ENCODE results near the gene LRRC36.
"Not testable (repeated sequence)": the region's sequence is repeated elsewhere in the genome, so short reads cannot be mapped to it uniquely, and the experiment has no call there.

Gene LRRC36

DNA sequence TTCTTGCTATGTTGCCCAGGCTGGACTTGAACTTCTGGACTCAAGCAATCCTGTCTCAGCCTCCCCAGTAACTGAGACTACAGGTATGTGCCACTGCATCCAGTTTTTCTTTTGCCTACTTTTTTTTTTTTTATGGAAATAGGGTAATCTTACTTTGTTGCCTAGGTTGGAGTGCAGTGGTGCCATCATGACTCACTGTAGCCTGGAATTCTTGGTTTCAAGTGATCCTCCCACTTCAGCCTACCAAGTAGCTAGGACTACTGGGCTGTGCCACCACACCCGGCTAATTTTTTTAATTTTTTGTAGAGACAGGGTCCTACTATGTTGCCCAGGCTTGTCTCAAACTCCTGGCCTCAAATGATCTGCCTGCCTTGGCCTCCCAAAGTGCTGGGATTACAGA, 10.0 kb downstream of the LRRC36 start:
- DNase-seq (ENCODE audit: low read depth, low spot score), result no peak
- H3K27ac ChIP-seq, result no peak overlapping the region

DNA sequence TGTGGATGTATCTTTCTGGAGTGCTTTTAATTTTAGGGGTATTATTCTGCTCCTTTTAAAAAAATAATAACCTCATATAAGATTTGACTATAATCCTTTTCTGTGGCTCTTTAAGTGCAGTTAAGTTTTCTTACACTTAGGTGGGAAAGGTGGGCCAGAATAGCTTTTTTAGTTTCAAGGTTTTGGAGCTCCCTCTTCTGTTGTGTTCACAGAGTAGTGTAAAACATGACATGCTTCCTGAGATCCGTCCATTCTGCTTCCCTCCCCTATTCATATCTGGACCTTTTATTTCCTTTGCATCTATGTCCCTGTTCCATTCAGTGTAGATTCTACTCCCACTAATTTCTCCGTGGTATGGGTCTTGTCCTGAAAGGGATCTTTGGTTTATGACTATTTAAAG, 12.8 kb downstream of the LRRC36 start:
- no peak for DNase-seq (ENCODE audit: low read depth, low spot score)

DNA sequence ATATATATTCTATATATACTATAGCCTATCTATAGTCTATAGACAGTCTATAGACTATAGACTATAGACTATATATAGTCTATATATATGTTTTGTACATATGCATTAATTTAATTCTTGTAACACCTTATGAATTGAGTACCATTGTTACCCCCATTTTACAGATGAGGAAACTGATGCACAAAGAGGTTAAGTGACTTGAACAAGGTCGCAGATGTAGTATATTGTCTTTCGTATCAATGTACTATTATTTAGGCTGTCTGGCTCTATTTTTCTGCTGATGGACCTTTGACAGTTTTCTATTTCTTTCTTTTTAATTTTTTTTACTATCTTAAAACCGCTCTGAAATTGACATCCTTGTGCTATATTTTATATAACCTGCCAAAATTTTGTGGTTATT, 14.6 kb downstream of the LRRC36 start:
- DNase-seq (ENCODE audit: low read depth, low spot score), result no peak
- H3K27ac ChIP-seq, result no peak overlapping the region

More for the DNA sequence above, 12.8 kb downstream of the LRRC36 start:
- no peak overlapping the region for H3K27ac ChIP-seq

DNA sequence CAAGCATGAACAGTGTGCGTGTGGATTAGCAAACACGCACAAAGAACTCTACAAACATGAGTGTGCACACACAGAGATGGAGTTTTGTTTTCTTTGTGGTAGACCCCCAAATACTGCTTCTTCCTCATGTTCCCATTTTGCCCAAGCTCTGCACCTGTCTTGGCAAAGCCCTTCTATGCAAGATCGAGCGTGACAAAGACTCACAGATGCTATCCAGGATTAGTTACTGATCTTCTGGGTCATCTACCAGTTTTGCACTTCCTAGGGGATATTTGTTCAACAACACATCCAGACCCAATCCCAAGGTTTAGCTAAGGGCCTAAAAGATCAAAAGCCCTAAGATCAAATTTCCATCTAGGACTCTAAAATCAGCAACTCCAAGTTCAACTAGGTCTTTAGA, 16.0 kb downstream of the LRRC36 start:
- no peak overlapping the region for H3K27ac ChIP-seq
- no peak for DNase-seq (ENCODE audit: low read depth, low spot score)

DNA sequence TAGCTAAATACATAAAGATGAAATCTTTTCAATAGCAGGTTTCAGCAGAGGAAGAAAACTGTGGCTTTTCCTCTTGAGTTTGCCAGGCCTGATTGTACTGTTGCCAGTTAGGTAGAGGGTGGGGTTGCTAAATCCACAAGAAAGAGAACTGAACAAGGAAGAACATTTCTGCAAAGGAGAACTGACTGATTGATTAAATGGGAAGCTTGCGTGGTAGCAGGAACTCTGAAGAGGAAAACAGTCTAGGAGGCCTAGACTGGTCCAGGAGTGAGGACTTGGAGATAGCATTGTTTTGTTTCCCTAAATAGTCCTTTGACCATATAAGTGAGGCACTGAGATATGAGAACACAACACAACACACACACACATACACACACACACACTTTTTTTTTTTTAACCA, 18.8 kb downstream of the LRRC36 start:
- H3K27ac ChIP-seq, result no peak overlapping the region
- DNase-seq (ENCODE audit: low read depth, low spot score), result no peak

DNA sequence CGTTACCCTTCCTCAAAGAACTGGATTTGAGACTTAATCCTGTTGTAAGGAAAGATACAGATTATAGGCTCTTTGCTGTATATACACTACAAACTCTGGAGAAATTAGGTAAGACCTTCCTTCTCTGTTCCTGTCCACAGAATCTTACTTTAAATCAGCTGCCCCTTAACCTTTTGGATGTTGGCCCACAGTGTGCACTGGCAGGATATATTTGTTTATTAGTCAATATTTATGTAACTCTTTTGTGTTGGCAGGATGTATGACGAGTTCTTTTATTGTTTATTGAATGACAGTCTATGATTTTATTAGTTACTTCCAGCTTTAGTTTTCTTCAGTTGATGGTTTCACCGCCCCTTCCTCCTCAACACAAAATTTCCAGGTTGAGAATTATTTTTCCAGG, 19.7 kb downstream of the LRRC36 start:
- no peak overlapping the region for H3K27ac ChIP-seq
- DNase-seq (ENCODE audit: low read depth, low spot score), result no peak

DNA sequence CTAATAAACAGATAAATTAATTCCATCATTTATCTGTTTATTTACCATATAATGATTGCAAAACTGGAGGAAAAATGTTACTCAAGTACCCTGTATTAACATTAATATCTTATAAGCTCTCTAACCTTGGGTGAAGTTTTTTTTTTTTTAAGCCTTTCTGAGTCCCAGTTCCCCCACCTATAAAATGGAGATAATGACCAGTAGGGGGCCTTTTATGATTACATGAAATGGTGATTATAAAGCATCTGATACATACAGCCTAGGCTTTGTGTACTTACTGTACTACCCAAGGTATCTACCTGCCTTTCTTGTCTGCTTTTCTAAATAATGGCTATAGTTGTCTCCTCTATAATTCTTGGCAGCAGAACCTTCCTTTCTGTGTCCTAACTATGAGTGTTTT, 22.6 kb downstream of the LRRC36 start:
- DNase-seq (ENCODE audit: low read depth, low spot score), result no peak
- no peak overlapping the region for H3K27ac ChIP-seq

DNA sequence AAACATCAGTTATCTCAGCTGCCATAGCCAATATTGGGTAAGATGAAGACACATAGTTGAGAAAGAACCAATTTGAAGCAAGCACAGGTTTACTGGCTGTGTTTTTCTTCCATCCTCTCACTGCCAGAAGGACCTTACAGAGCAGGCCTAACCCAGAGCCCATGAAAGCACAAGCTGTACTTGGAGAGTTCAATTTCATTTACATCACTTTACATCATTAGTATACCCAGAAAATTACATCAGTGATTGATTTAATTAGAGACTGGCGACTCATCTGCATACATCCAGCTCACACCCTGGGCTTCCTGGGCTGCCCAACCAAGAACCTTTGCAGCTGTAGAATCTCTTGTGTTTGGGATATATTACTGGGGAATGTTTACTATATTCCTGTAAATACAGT, 23.7 kb downstream of the LRRC36 start:
- no peak overlapping the region for H3K27ac ChIP-seq
- DNase-seq (ENCODE audit: low read depth, low spot score), result no peak

DNA sequence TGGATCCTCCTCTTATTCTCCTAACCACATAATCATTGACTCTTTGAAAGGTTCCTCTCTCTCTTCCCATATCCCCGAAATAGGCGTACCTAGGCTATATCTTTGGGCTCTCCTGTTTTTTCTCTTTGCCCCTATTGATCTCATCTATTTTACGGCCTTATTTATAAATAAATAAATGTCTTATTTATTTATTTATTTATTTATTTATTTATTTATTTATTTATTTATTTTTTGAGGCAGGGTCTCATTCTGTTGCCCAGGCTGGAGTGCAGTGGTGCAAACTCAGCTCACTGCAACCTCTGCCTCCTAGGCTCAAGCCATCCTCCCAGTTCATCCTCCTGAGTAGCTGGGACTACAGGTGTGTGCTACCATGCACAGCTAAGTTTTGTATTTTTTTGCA, 25.8 kb downstream of the LRRC36 start:
- DNase-seq (ENCODE audit: low read depth, low spot score); H3K27ac ChIP-seq: not testable (repeated sequence)

DNA sequence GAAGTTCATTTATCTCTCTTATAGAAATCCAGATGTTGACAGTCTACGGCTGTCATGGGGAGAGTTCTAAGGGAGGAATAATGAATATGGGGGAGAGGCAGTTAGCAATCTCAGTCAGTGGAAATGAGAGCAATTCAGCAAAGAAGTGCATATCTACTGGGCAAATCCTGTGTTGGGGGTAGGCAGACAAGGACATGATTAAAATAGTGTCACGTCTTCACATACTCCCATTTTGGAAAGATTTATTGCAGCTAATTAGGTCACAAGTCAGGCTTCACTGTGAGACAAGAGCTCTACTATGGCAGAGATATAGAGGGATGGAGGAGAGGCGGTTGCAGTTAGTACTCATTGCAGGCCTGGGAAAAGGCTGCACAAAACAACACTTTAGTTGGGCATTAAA, 29.8 kb downstream of the LRRC36 start:
- no peak for DNase-seq (ENCODE audit: low read depth, low spot score)

DNA sequence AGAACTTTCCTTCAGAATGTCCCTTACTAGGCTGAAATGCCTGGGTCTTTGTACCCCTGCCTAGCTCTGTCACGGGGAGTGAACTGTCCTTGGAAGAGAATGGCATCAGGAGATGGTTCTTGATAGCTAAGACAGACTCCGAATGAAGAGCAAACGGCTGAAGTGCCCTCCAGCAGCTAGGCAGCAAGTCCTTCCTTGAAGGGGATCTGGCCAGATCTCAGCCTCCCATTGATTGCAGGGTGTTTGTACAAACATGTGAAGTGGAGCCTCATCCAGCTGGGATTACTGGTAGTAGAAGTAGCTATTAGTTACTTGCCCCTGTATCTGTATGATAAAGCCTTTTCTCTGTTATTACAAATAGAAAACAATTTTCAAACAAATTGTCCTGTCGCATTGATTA, 30.9 kb downstream of the LRRC36 start:
- no peak for DNase-seq (ENCODE audit: low read depth, low spot score)
- H3K27ac ChIP-seq, result no peak overlapping the region

More for the DNA sequence above, 29.8 kb downstream of the LRRC36 start:
- no peak overlapping the region for H3K27ac ChIP-seq

DNA sequence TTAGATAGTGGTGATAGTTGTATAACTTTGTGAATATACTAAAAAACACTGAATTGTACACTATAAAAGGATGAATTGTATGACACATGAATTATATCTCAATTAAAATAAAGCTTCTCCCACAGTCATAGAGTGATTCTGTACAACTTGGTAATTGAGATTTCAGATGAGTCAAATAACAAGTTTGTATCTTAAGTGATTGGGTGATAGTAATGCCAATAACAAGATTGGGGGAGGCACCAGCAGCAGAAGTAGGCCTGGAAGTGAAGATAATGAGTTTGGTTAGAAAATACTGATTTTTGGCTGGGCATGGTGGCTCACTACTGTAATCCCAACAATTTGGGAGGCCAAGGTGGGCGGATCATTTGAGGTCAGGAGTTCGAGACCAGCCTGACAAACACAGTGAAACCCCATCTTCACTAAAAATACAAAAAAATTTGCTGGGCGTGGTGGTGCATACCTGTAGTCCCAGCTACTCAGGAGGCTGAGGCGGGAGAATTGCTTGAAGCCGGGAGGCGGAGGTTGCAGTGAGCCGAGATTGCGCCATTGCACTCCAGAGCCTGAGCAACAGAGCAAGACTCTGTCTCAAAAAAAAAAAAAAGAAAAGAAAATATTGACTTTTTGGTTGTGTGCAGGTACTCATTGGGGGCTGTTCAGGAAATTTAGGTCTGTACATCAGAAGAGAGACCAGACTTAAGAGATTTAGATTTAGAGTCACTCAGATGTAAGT, 33.1 kb downstream of the LRRC36 start:
- not testable (repeated sequence) for DNase-seq (ENCODE audit: low read depth, low spot score); H3K27ac ChIP-seq

DNA sequence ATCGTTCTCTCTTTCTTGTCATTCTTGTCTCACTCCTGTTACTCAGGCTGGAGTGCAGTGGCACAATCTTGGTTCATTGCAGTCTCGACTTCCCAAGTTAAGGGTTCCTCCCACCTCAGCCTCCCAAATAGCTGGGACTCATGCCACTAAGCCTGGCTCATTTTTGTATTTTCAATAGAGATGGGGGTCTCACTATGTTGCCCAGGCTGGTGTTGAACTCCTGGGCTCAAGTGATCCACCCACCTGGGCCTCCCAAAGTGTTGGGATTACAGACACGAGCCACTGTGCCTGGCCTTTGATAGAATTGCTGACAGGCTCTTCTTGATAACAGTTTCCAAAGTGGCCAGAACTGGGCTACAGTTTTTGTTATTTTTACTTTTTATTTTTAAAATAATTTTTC, 34.4 kb downstream of the LRRC36 start:
- no peak overlapping the region for H3K27ac ChIP-seq
- DNase-seq (ENCODE audit: low read depth, low spot score), result no peak

DNA sequence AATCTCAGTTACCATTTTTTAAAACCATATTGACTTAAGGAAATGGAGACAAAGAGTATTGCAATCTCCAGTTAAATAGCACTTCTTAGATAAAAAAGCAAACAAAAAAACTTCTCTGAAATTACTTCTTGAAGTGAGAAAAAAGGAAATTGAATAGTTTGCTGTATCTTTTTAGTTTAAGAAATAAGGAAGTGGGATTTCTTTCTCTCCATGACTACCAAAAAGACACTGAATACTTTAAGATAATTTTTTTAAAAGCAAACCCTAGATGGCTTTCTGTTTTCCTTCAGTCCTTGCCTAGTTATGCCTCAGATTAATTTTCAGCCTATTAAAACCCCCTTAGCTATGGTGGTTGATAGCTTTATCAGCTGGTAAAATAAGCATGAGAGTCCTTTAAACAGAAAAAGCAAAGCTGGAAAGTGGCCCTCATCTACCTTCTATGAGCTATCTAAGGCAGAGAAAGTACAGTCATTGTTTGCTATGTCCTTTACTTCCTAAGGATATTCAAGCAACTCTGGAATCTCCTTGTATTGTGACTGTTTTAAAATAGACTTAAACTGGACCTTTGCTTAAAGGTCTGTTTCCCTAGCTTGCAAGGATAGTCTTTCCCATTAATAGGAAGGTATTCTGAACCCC, 38.1 kb downstream of the LRRC36 start:
- no peak for DNase-seq (ENCODE audit: low read depth, low spot score)
- H3K27ac ChIP-seq, result no peak overlapping the region

DNA sequence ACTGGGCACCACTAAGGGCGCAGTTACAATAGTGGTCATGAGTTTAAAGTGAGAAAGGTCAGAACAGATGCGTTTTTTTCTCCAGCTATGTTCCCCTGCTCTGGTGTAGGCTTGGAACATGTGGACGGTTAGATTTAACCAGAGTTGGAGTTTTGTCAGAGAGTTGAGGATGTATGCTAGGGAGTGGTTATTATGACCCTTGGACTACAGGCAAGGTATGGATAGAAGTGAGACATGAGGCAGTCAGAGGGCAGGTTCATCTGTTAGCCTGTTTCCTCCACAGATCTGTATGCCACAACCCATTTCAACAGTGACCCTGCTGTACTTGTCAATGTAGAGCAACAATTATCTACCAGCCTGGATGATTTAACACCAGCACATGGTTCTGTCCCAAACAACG, 44.0 kb downstream of the LRRC36 start:
- no peak overlapping the region for H3K27ac ChIP-seq
- no peak for DNase-seq (ENCODE audit: low read depth, low spot score)

DNA sequence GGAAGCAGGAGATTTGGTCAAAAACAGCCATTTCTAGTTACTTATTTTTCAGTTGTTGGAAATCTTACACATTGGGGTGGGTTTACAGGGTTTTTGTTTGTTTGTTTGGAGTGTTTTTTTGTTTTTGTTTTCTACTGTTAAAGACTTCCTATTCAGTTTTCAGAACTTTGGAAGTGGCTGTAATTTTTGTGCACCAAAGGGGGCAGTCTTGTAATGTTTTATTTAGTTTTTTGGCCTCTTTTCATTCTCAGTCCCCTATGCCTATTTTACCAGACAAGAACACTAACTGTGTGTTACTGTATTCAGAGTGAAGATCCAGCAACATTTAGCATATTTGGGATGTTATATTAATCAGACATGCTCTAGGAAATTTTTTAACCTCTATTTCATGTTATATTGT, 46.0 kb downstream of the LRRC36 start:
- H3K27ac ChIP-seq, result no peak overlapping the region
- DNase-seq (ENCODE audit: low read depth, low spot score), result no peak

DNA sequence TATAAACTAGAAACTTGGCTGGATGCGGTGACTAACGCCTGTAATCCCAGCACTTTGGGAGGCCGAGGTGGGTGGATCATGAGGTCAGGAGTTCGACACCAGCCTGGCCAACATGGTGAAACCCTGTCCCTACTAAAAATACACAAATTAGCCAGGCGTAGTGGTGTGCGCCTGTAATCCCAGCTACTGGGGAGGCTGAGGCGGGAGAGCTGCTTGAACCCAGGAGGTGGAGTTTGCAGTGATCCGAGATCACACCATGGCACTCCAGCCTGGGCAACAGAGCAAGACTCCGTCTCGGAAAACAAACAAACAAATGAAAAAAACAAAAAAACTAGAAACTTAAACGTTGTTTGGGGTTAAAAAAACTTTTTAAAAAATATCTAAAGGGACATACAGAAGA, 49.4 kb downstream of the LRRC36 start:
- not testable (repeated sequence) for DNase-seq (ENCODE audit: low read depth, low spot score); H3K27ac ChIP-seq

DNA sequence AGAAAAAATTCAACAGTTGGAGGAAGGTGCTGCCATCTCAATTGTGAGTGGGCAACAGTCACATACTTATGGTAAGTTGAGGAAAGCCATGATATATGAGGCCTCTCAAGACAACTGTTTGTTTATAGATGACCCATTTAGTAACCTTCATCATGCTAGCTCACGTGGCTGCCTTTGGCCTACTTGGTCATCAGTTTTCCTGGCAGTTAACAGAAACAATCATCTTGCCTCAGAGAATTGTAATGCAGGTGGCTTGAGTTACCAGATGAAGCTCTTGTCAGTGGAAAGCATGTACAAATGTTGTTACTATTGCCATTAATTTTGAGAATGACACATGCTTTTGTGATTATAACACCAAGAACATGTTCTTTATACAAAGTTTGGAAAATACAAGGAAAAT, 52.0 kb downstream of the LRRC36 start:
- no peak overlapping the region for H3K27ac ChIP-seq
- no peak for DNase-seq (ENCODE audit: low read depth, low spot score)

DNA sequence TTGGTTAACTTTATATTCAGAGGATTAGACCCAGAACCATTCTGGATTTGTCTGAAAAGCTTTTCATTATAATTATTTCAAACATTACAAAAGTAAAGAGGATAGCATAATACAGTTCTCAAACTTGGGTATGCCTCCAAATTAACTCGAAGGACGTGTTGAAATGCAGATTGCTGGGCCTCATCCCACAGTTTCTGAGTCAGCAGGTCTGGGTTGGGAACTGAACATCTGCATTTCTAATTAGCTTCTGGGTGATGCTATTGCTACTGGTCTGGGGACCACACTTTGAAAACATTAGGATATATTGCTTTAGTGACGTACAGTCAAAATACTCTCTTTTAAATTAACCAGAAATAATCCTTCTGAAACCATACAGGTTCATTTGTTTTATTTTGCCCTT, 56.7 kb downstream of the LRRC36 start:
- DNase-seq (ENCODE audit: low read depth, low spot score), result no peak
- H3K27ac ChIP-seq, result no peak overlapping the region

DNA sequence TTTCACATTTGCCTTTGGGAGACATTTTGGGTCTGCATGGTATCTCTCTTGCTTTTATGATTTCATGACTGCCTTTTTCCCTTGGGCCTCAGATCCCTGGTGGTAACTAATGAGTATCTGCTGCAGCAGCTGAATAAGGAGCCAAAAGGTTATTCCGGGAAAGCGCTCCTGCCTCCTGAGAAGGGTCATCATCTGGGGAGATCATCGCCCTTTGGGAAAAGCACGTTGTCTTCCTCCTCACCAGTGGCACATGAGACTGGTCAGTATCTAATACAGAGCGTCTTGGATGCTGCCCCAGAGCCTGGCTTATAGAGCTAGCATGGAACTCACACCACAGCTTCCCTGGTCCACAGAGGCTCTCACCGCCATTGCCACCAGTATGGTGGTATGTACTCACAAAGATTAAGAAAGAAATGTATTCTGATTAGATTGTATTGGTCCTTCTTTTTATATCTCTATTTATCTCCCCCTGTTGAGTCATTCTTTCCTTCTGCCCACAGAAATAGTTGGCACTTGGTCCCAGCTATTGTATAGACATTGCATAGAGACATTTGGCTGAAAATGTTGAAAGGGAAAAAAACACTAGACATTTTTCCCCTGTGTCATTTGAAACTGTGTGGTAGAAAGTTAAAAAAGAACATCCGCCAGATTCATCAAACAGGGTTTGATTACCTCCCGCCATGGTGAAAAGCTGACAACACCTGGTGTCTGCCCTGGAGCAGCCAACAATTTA, 58.3 kb downstream of the LRRC36 start:
- DNase-seq (ENCODE audit: low read depth, low spot score), result no peak
- H3K27ac ChIP-seq, result no peak overlapping the region

DNA sequence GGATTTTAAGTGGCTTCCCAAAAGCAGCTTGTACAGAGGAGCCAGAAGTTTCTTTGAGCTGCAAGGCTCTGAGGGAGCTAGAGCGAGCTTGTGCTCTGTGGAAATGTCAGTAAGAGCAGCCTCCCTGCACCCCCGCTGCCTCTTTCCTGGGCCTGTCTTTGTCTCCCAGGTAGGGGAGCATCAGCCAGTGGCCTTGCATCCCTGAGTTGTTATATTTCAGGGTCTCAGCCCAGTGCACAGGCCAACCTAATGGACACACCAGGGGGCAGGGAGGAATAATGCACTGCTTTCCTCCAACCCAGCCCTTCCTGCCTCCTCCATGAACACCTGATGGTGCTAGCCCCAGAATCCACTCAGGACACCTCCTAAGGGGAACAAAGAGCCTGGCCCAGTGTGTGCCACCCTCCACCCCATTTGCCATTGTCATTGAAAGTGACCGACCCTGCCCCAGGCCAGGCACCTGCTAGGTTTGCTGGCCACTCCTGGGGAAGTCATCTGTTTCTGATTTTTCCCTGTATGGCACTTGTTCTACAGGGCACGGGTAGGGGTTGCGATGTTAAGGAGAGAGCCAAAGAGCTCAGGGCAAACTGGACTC, 60.3 kb downstream of the LRRC36 start:
- no peak overlapping the region for H3K27ac ChIP-seq
- no peak for DNase-seq (ENCODE audit: low read depth, low spot score)

Measured in epithelial cell of prostate (primary cell).